Dermis lymphatic vessel endothelial cell (primary cell): Measurements from ENCODE around the gene TLR10. TPM values are rescaled to one million over a fixed set of nuclear protein-coding genes. Genes with fewer than 3 reads are reported as not detected.

ENCODE experiments used
- total RNA-seq: library from RNA; depleted of rRNA; stranded (reverse); fragments of >200 nt; gene quantifications from 2 replicates; pipeline ENCODE4 v1.2.1, GENCODE V29; 2014

The TLR10 gene
- not detected in 2 replicates for total RNA-seq

GRCh38 chr4:38782452-38783108, at the start of gene TLR10:
Gene TLR10, minus strand, starts transcription at chr4:38782990. Its CDS starts 7,400 bp downstream, at chr4:38775590.

GRCh38 chr4:38804654-38805295, 22.0 kb upstream of the TLR10 start, which contains the start of gene TLR1:
Gene TLR1, minus strand, starts transcription at chr4:38804791. Its CDS starts 5,960 bp downstream, at chr4:38798831.

Other genes with a start within 250 kb of the TLR10 start
- gene KLF3, start 118.8 kb downstream of the TLR10 start, total RNA-seq, result 22.9 and 30.3 TPM in 2 replicates
- 5.5 and 8.1 TPM in 2 replicates for gene TLR1, start 21.8 kb upstream of the TLR10 start, total RNA-seq
- 0.09 and 0.11 TPM in 2 replicates for gene TLR6, start 73.8 kb upstream of the TLR10 start, total RNA-seq
- 66.5 and 82.4 TPM in 2 replicates for gene FAM114A1, start 84.8 kb upstream of the TLR10 start, total RNA-seq
- gene TMEM156, start 249.4 kb upstream of the TLR10 start, total RNA-seq, result not detected in 2 replicates